CD4-positive, CD25-positive, alpha-beta regulatory T cell (primary cell): ENCODE data around the gene CEACAM6. TPM values are rescaled to one million over a fixed set of nuclear protein-coding genes. Genes with fewer than 3 reads are reported as not detected.

Source experiments
- ATAC-seq, 2 donors: fragments of 150-1000 bp; cut with Tn5 transposase; one replicate each; pipeline ENCODE4 v1.10.0; 2021; ENCODE audit warnings: low read depth in 2 of 2, moderate number of reproducible peaks in 2 of 2, moderate library complexity in 1 of 2
- DNase-seq, 3 donors: peaks; one replicate each; pipeline versions ENCODE4 v3.0.0 to v3.0.0-alpha.2; 2012 to 2022; ENCODE audit warnings: mixed read lengths in 1 of 3
- H3K27ac ChIP-seq: one replicate; pipeline ENCODE4 v1.7.0; 2013; ENCODE audit warnings: mild to moderate bottlenecking, low read length; ENCODE audit not compliant: insufficient read depth, poor library complexity, severe bottlenecking
- H3K27me3 ChIP-seq: one replicate; pipeline ENCODE4 v1.7.0; 2013; ENCODE audit warnings: low read length; ENCODE audit not compliant: control insufficient read depth, insufficient read depth
- H3K36me3 ChIP-seq: one replicate; pipeline ENCODE4 v1.7.0; 2013; ENCODE audit warnings: mild to moderate bottlenecking, low read length, moderate library complexity; ENCODE audit not compliant: control insufficient read depth, insufficient read depth
- H3K4me1 ChIP-seq: 2 replicates; pipeline ENCODE4 v1.7.0; 2013; ENCODE audit warnings: mild to moderate bottlenecking, low read length; ENCODE audit not compliant: insufficient read depth, control insufficient read depth, poor library complexity, severe bottlenecking
- H3K4me3 ChIP-seq: one replicate; pipeline ENCODE4 v1.7.0; 2013; ENCODE audit warnings: low read depth, mild to moderate bottlenecking, low read length, moderate library complexity
- H3K9me3 ChIP-seq, 2 experiments: 1 replicate in 1 of 2; 2 replicates in 1 of 2; pipeline ENCODE4 v1.7.0; 2013; ENCODE audit warnings: low read length in 2 of 2, mild to moderate bottlenecking in 1 of 2, moderate library complexity in 1 of 2; ENCODE audit not compliant: control insufficient read depth in 2 of 2
- H3K27ac Mint-ChIP-seq, 3 donors: one replicate each; pipeline ENCODE4 v1.8.0; 2020 to 2022; ENCODE audit warnings: mild to moderate bottlenecking in 3 of 3, mixed read lengths in 3 of 3, moderate library complexity in 2 of 3
- H3K27me3 Mint-ChIP-seq: one replicate; pipeline ENCODE4 v1.8.0; 2022; ENCODE audit warnings: mild to moderate bottlenecking, mixed read lengths
- H3K36me3 Mint-ChIP-seq: one replicate; pipeline ENCODE4 v1.8.0; 2020; ENCODE audit warnings: mixed read lengths
- H3K4me1 Mint-ChIP-seq, 4 donors: one replicate each; pipeline ENCODE4 v1.8.0; 2020 to 2022; ENCODE audit warnings: mixed read lengths in 4 of 4, mild to moderate bottlenecking in 1 of 4
- H3K4me3 Mint-ChIP-seq, 4 donors: one replicate each; pipeline ENCODE4 v1.8.0; 2020 to 2022; ENCODE audit warnings: mild to moderate bottlenecking in 4 of 4, mixed read lengths in 4 of 4, moderate library complexity in 3 of 4
- H3K9me3 Mint-ChIP-seq, 7 donors: one replicate each; pipeline ENCODE4 v1.8.0; 2020 to 2022; ENCODE audit warnings: mixed read lengths in 7 of 7, mild to moderate bottlenecking in 3 of 7, moderate library complexity in 2 of 7
- polyA plus RNA-seq, 4 donors: library from polyadenylated mRNA; unstranded; fragments of 300-500 nt; fragmentation: Illumina TruSeq; gene quantifications; one replicate each; pipeline ENCODE4 v1.2.3, GENCODE V29; 2021
- total RNA-seq: library from RNA; stranded (reverse); gene quantifications from one replicate; pipeline ENCODE4 v1.2.3, GENCODE V29; 2022

The CEACAM6 gene
- total and polyA plus RNA-seq, 5 donors from 2014 or later: not detected

GRCh38 chr19:41769608-41770007 lies 14.3 kb downstream of the CEACAM6 start:
- H3K4me1 Mint-ChIP-seq: peaks cover 14 to 33% (median 21%) of the 10 kb centered on the region in 4 donors
- H3K27ac Mint-ChIP-seq: no peak overlapping the region
- peaks cover 0 to 2% (median 0%) of the 10 kb centered on the region in 7 donors for H3K9me3 Mint-ChIP-seq
- DNase-seq (no peak), ATAC-seq (no peak)
- no peak overlapping the region for H3K4me3 Mint-ChIP-seq
- Histone ChIP-seq H3K27me3 (peaks cover 13% of the 10 kb centered on the region), H3K27ac (no peak overlapping the region), H3K36me3 (no peaks in the 10 kb centered on the region), H3K4me1 (peaks cover 21% of the 10 kb centered on the region), H3K9me3 (no peaks in the 10 kb centered on the region), H3K4me3 (no peak overlapping the region)
- peaks cover 33% of the 10 kb centered on the region for H3K27me3 Mint-ChIP-seq
- no peaks in the 10 kb centered on the region for H3K36me3 Mint-ChIP-seq

- no peak for DNase-seq
- peaks cover 16 to 48% (median 29%) of the 10 kb centered on the region in 4 donors for H3K4me1 Mint-ChIP-seq
These were observed 16.1 kb downstream of the CEACAM6 start for GRCh38 chr19:41771410-41771809.

GRCh38 chr19:41774515-41774980 lies 19.2 kb downstream of the CEACAM6 start:
- H3K36me3 Mint-ChIP-seq: no peaks in the 10 kb centered on the region
- peaks cover 0 to 2% (median 0%) of the 10 kb centered on the region in 7 donors for H3K9me3 Mint-ChIP-seq
- no peak overlapping the region for H3K27ac ChIP-seq
- H3K27me3 Mint-ChIP-seq: peaks cover 40% of the 10 kb centered on the region
- ATAC-seq: peak; percentile 60 to 76
- H3K27ac Mint-ChIP-seq: peak overlapping the region in 2 of 3 donors; percentile 4 to 80
- H3K9me3 ChIP-seq: no peaks in the 10 kb centered on the region
- H3K27me3 ChIP-seq: peaks cover 15% of the 10 kb centered on the region
- H3K4me3 Mint-ChIP-seq: peak overlapping the region; percentile 53 to 80 (median 68)
- H3K36me3 ChIP-seq: no peaks in the 10 kb centered on the region
- H3K4me1 Mint-ChIP-seq: peaks cover 16 to 51% (median 29%) of the 10 kb centered on the region in 4 donors
- peaks cover 31% of the 10 kb centered on the region for H3K4me1 ChIP-seq
- peak; percentile 25 to 83 (median 68) for DNase-seq
- H3K4me3 ChIP-seq: peak overlapping the region; percentile 62

More at GRCh38 chr19:41771410-41771809, 16.1 kb downstream of the CEACAM6 start:
- no peak for ATAC-seq
- H3K36me3 Mint-ChIP-seq: no peaks in the 10 kb centered on the region
- no peak overlapping the region for H3K4me3 Mint-ChIP-seq
- no peaks in the 10 kb centered on the region for H3K9me3 ChIP-seq
- H3K36me3 ChIP-seq: no peaks in the 10 kb centered on the region
- H3K27me3 ChIP-seq: peaks cover 8% of the 10 kb centered on the region
- peaks cover 31% of the 10 kb centered on the region for H3K27me3 Mint-ChIP-seq
- no peak overlapping the region for H3K27ac ChIP-seq
- peaks cover 31% of the 10 kb centered on the region for H3K4me1 ChIP-seq
- no peaks in the 10 kb centered on the region for H3K9me3 Mint-ChIP-seq
- no peak overlapping the region for H3K27ac Mint-ChIP-seq
- no peak overlapping the region for H3K4me3 ChIP-seq

GRCh38 chr19:41776700-41777099 lies 21.4 kb downstream of the CEACAM6 start:
- H3K4me1 ChIP-seq: peaks cover 31% of the 10 kb centered on the region
- peaks cover 0 to 2% (median 0%) of the 10 kb centered on the region in 7 donors for H3K9me3 Mint-ChIP-seq
- DNase-seq: no peak
- H3K27me3 ChIP-seq: peaks cover 16% of the 10 kb centered on the region
- no peak overlapping the region for H3K27ac ChIP-seq
- no peak overlapping the region for H3K4me3 ChIP-seq
- no peaks in the 10 kb centered on the region for H3K9me3 ChIP-seq
- peaks cover 41% of the 10 kb centered on the region for H3K27me3 Mint-ChIP-seq
- no peak overlapping the region for H3K27ac Mint-ChIP-seq
- no peaks in the 10 kb centered on the region for H3K36me3 ChIP-seq
- no peaks in the 10 kb centered on the region for H3K36me3 Mint-ChIP-seq
- H3K4me1 Mint-ChIP-seq: peaks cover 16 to 46% (median 29%) of the 10 kb centered on the region in 4 donors
- ATAC-seq: no peak
- H3K4me3 Mint-ChIP-seq: no peak overlapping the region

- Mint-ChIP-seq H3K27ac (no peak overlapping the region), H3K4me1 (peaks cover 5 to 17% (median 12%) of the 10 kb centered on the region in 4 donors), H3K9me3 (peaks cover 0 to 1% (median 0%) of the 10 kb centered on the region in 7 donors), H3K4me3 (no peak overlapping the region), H3K27me3 (peaks cover 24% of the 10 kb centered on the region), H3K36me3 (no peaks in the 10 kb centered on the region)
- H3K27me3 ChIP-seq: peaks cover 12% of the 10 kb centered on the region
- ATAC-seq (no peak), DNase-seq (no peak)
- H3K27ac ChIP-seq: no peak overlapping the region
- no peak overlapping the region for H3K4me3 ChIP-seq
- H3K4me1 ChIP-seq: peaks cover 8% of the 10 kb centered on the region
- no peaks in the 10 kb centered on the region for H3K36me3 ChIP-seq
- no peaks in the 10 kb centered on the region for H3K9me3 ChIP-seq
These were observed 28.3 kb downstream of the CEACAM6 start for GRCh38 chr19:41783612-41784011.

GRCh38 chr19:41784312-41784711 lies 29.0 kb downstream of the CEACAM6 start:
- no peak overlapping the region for H3K27ac ChIP-seq
- Mint-ChIP-seq H3K4me1 (peaks cover 5 to 17% (median 12%) of the 10 kb centered on the region in 4 donors), H3K4me3 (no peak overlapping the region), H3K36me3 (no peaks in the 10 kb centered on the region), H3K27me3 (peaks cover 28% of the 10 kb centered on the region), H3K9me3 (peaks cover 0 to 1% (median 0%) of the 10 kb centered on the region in 7 donors), H3K27ac (peak overlapping the region in 1 of 3 donors; percentile 32)
- peaks cover 8% of the 10 kb centered on the region for H3K4me1 ChIP-seq
- H3K36me3 ChIP-seq: no peaks in the 10 kb centered on the region
- H3K27me3 ChIP-seq: peaks cover 12% of the 10 kb centered on the region
- no peaks in the 10 kb centered on the region for H3K9me3 ChIP-seq
- DNase-seq: no peak
- ATAC-seq: no peak
- no peak overlapping the region for H3K4me3 ChIP-seq

- Histone ChIP-seq H3K4me1 (peaks cover 8% of the 10 kb centered on the region), H3K36me3 (no peaks in the 10 kb centered on the region), H3K27me3 (peaks cover 12% of the 10 kb centered on the region), H3K4me3 (no peak overlapping the region), H3K27ac (no peak overlapping the region), H3K9me3 (no peaks in the 10 kb centered on the region)
- Mint-ChIP-seq H3K27ac (no peak overlapping the region), H3K27me3 (peaks cover 25% of the 10 kb centered on the region), H3K36me3 (no peaks in the 10 kb centered on the region), H3K4me1 (peaks cover 5 to 17% (median 12%) of the 10 kb centered on the region in 4 donors), H3K4me3 (peak overlapping the region in 2 of 4 donors; percentile 22 to 37), H3K9me3 (peaks cover 0 to 1% (median 0%) of the 10 kb centered on the region in 7 donors)
- no peak for DNase-seq
- ATAC-seq: no peak
These were observed 29.4 kb downstream of the CEACAM6 start for GRCh38 chr19:41784743-41785142.

GRCh38 chr19:41785653-41786052 lies 30.3 kb downstream of the CEACAM6 start:
- Mint-ChIP-seq H3K4me1 (peaks cover 5 to 17% (median 12%) of the 10 kb centered on the region in 4 donors), H3K27ac (no peak overlapping the region), H3K27me3 (peaks cover 25% of the 10 kb centered on the region), H3K4me3 (no peak overlapping the region), H3K9me3 (peaks cover 0 to 1% (median 0%) of the 10 kb centered on the region in 7 donors), H3K36me3 (no peaks in the 10 kb centered on the region)
- Histone ChIP-seq H3K36me3 (no peaks in the 10 kb centered on the region), H3K9me3 (no peaks in the 10 kb centered on the region), H3K27me3 (peaks cover 9% of the 10 kb centered on the region), H3K27ac (no peak overlapping the region), H3K4me1 (peaks cover 8% of the 10 kb centered on the region), H3K4me3 (peak overlapping the region; percentile 42)
- DNase-seq: peak; percentile 60 to 90 (median 80)
- peak; percentile 83 to 94 for ATAC-seq
